RWPE1 (cell line): ENCODE data around the gene TVP23B.
"Not testable (repeated sequence)": the region's sequence is repeated elsewhere in the genome, so short reads cannot be mapped to it uniquely, and the experiment has no call there.

Experiments
- CTCF ChIA-PET: fragments of 350-600 bp; sonication (Branson Sonifier 250); formaldehyde crosslinking; extraction: SDS; loops from one replicate; lab custom pipeline; 2021; lab: Yijun Ruan, JAX
- POLR2A ChIA-PET: fragments of 400-600 bp; formaldehyde crosslinking; extraction: SDS; loops from one replicate; lab custom pipeline; 2020; ENCODE audit warnings: antibody characterized with exemption; ENCODE audit not compliant: low non-redundant PET; lab: Yijun Ruan, JAX
- DNase-seq: peaks from one replicate; pipeline ENCODE4 v3.0.0; 2012; ENCODE audit warnings: low spot score
- H3K27ac ChIP-seq: fragments of 450-650 bp; 2 replicates; pipeline ENCODE4 v1.5.1; 2017
- CTCF ChIP-seq: fragments of 450-650 bp; conservative IDR thresholded peaks from 2 replicates; pipeline ENCODE4 v1.5.1; 2017; ENCODE audit warnings: low read depth, mild to moderate bottlenecking

TVP23B gene

GRCh38 chr17:18771066-18771465 lies 9.9 kb upstream of the TVP23B start:
- H3K27ac ChIP-seq, CTCF ChIA-PET, DNase-seq, POLR2A ChIA-PET: not testable (repeated sequence)

- TF ChIP-seq CTCF: no peak
- CTCF ChIA-PET: no interaction called here
- DNase-seq: no peak
- POLR2A ChIA-PET: no interaction called here
- no peak overlapping the region for H3K27ac ChIP-seq
These were observed 8.5 kb upstream of the TVP23B start for GRCh38 chr17:18772471-18772870.

- not testable (repeated sequence) for DNase-seq
These were observed 822 bp downstream of the TVP23B start for GRCh38 chr17:18781805-18782204.

GRCh38 chr17:18785933-18786332 lies 5.0 kb downstream of the TVP23B start:
- DNase-seq, CTCF ChIA-PET: not testable (repeated sequence)

More at GRCh38 chr17:18781805-18782204, 822 bp downstream of the TVP23B start:
- POLR2A ChIA-PET, CTCF ChIA-PET, H3K27ac ChIP-seq: not testable (repeated sequence)

GRCh38 chr17:18786890-18787289 lies 5.9 kb downstream of the TVP23B start:
- CTCF ChIA-PET, DNase-seq, POLR2A ChIA-PET, H3K27ac ChIP-seq: not testable (repeated sequence)

More at GRCh38 chr17:18785933-18786332, 5.0 kb downstream of the TVP23B start:
- H3K27ac ChIP-seq, POLR2A ChIA-PET: not testable (repeated sequence)

GRCh38 chr17:18791402-18791801 lies 10.4 kb downstream of the TVP23B start:
- CTCF ChIA-PET, H3K27ac ChIP-seq, POLR2A ChIA-PET, DNase-seq: not testable (repeated sequence)

GRCh38 chr17:18794841-18795240 lies 13.9 kb downstream of the TVP23B start:
- H3K27ac ChIP-seq, POLR2A ChIA-PET, DNase-seq, CTCF ChIA-PET: not testable (repeated sequence)

- POLR2A ChIA-PET, CTCF ChIA-PET, DNase-seq, H3K27ac ChIP-seq: not testable (repeated sequence)
These were observed 15.9 kb downstream of the TVP23B start for GRCh38 chr17:18796887-18797286.

GRCh38 chr17:18803458-18804245 lies 22.7 kb downstream of the TVP23B start:
- CTCF ChIA-PET, POLR2A ChIA-PET: not testable (repeated sequence)

GRCh38 chr17:18815924-18816323 lies 34.9 kb downstream of the TVP23B start:
- DNase-seq, CTCF ChIA-PET, POLR2A ChIA-PET, H3K27ac ChIP-seq: not testable (repeated sequence)

More at GRCh38 chr17:18803458-18804245, 22.7 kb downstream of the TVP23B start:
- not testable (repeated sequence) for DNase-seq, H3K27ac ChIP-seq

- POLR2A ChIA-PET, H3K27ac ChIP-seq: not testable (repeated sequence)
- CTCF ChIA-PET: interaction anchor here (0.7 kb wide), 2 partner anchors 38 to 144 kb away, joined by 3 to 4 read pairs; no protein-coding TSS in a partner anchor
- TF ChIP-seq CTCF: peak; percentile 72
- peak; percentile 4 for DNase-seq
These were observed 35.7 kb downstream of the TVP23B start for GRCh38 chr17:18816489-18817371.

GRCh38 chr17:18821430-18821829 lies 40.4 kb downstream of the TVP23B start:
- DNase-seq, POLR2A ChIA-PET, H3K27ac ChIP-seq, CTCF ChIA-PET: not testable (repeated sequence)

- H3K27ac ChIP-seq, DNase-seq, POLR2A ChIA-PET, CTCF ChIA-PET: not testable (repeated sequence)
These were observed 46.6 kb downstream of the TVP23B start for GRCh38 chr17:18827613-18828012.
